A673 (cell line): Measurements from ENCODE around the gene CCSER1.

Source experiments
- CTCF ChIP-seq: fragments of 300-800, 200-600 bp; sonication (generic); conservative IDR thresholded peaks from 2 replicates; pipeline ENCODE4 v1.5.1; 2017; ENCODE audit warnings: low read depth, mild to moderate bottlenecking, antibody characterized with exemption, low read length, moderate library complexity, mixed read lengths
- EZH2 ChIP-seq: fragments of 200-600 bp; sonication (generic); IDR thresholded peaks from 2 replicates; pipeline ENCODE4 v1.6.1; 2017; ENCODE audit warnings: borderline replicate concordance, low read depth, mild to moderate bottlenecking, mixed read lengths, antibody characterized with exemption, low read length; ENCODE audit not compliant: poor library complexity, severe bottlenecking

GRCh38 chr4:90415116-90415515 is 287.9 kb downstream of the CCSER1 start:
- TF ChIP-seq CTCF: no peak
- TF ChIP-seq EZH2: no peak
